Right lobe of liver (tissue), 6 donors: ENCODE measurements around the gene ATF4. TPM values are rescaled to one million over a fixed set of nuclear protein-coding genes. Genes with fewer than 3 reads are reported as not detected.

Experiments used
- ATAC-seq, 4 donors: fragments of 200-7000 bp; cut with Tn5 transposase; one replicate each; pipeline ENCODE4 v1.9.1; 2020; ENCODE audit warnings: mild to moderate bottlenecking in 4 of 4, moderate library complexity in 4 of 4
- DNase-seq, 3 donors: peaks; one replicate each; pipeline ENCODE4 v3.0.0-alpha.2; 2020
- H3K27ac ChIP-seq, 3 donors: fragments of 200-600 bp; one replicate each; pipeline ENCODE4 v1.8.0; 2022
- H3K27me3 ChIP-seq, 2 donors: fragments of 200-600 bp; one replicate each; pipeline ENCODE4 v1.8.0; 2022
- H3K36me3 ChIP-seq, 4 donors: fragments of 200-600 bp; sonication (generic) in 1 of 4; one replicate each; pipeline versions ENCODE4 v1.5.1 to v1.8.0; 2017 to 2022; ENCODE audit warnings: control low read depth in 1 of 4
- H3K4me1 ChIP-seq, 4 donors: fragments of 200-600 bp; sonication (generic) in 1 of 4; one replicate each; pipeline versions ENCODE4 v1.5.1 to v1.8.0; 2017 to 2022; ENCODE audit warnings: control low read depth in 1 of 4
- H3K4me3 ChIP-seq, 3 donors: fragments of 200-600 bp; one replicate each; pipeline ENCODE4 v1.8.0; 2022
- H3K9me3 ChIP-seq, 4 donors: fragments of 200-600 bp; sonication (generic) in 1 of 4; one replicate each; pipeline versions ENCODE4 v1.5.1 to v1.8.0; 2017 to 2022; ENCODE audit warnings: control low read depth in 1 of 4
- CTCF ChIP-seq, 4 donors: fragments of 200-600 bp in 3 of 4; fragments of 450-650 bp in 1 of 4; IDR thresholded peaks; one replicate each; pipeline versions ENCODE4 v1.5.1 to v1.8.0; 2016 to 2022; ENCODE audit warnings: antibody characterized with exemption in 4 of 4, mild to moderate bottlenecking in 2 of 4
- POLR2A ChIP-seq: fragments of 450-650 bp; IDR thresholded peaks from one replicate; pipeline ENCODE4 v1.6.1; 2017; ENCODE audit warnings: antibody characterized with exemption, mild to moderate bottlenecking
- WGBS: methylation state at CpG from one replicate; pipeline ENCODE4 v1.1.6; 2018; ENCODE audit warnings: low coverage, low lambda C conversion rate; ENCODE audit not compliant: insufficient coverage; ENCODE audit errors: missing lambda C conversion rate; 5-methylcytosine and 5-hydroxymethylcytosine counted together
- intact Hi-C, 2 donors: fragments of 100-400 bp; cut with DNase I; formaldehyde crosslinking; loops; one replicate each; pipeline versions ENCODE4 v1.11.2 to v1.14.1; 2022
- total RNA-seq, 6 experiments: library from RNA; depleted of rRNA in 2 of 6; stranded (reverse); fragments of >200 nt in 2 of 6; fragmentation: NEBNext Ultra II Directional in 3 of 6; extraction: Animal tissue kit (Norgen Biotek cat#: 25700) in 3 of 6; gene quantifications; one replicate each; pipeline versions ENCODE4 v1.1.0 to v1.2.4, GENCODE V29; 2016 to 2023
- donor health status: DM: no; HTN: yes; CAD: no.
- donor health status: DM: no; HTN: no; CAD: no.
- donor health status: DM: no; HTN: no; CAD: no.
- donor health status: DM: no; HTN: yes; CAD: no.
- donor health status: DM: no; HTN: yes; CAD: no.

The ATF4 gene
- total RNA-seq, 6 experiments from 2014 or later = 114 to 187 (median 157) TPM

GRCh38 chr22:39569066-39569465 lies 48.7 kb downstream of the ATF4 start:
- DNase-seq (no peak), ATAC-seq (no peak)
- WGBS = 67% methylated on average over 1 of the region's 7 CpGs
- Histone ChIP-seq H3K4me1 (no peaks in the 10 kb centered on the region), H3K27me3 (no peaks in the 10 kb centered on the region), H3K4me3 (no peak overlapping the region), H3K27ac (no peak overlapping the region), H3K9me3 (no peaks in the 10 kb centered on the region), H3K36me3 (no peaks in the 10 kb centered on the region)
- intact Hi-C loops = no loop called here
- TF ChIP-seq CTCF (IDR thresholded peaks at IDR 0.05) (no peak), POLR2A (no peak)

DNA sequence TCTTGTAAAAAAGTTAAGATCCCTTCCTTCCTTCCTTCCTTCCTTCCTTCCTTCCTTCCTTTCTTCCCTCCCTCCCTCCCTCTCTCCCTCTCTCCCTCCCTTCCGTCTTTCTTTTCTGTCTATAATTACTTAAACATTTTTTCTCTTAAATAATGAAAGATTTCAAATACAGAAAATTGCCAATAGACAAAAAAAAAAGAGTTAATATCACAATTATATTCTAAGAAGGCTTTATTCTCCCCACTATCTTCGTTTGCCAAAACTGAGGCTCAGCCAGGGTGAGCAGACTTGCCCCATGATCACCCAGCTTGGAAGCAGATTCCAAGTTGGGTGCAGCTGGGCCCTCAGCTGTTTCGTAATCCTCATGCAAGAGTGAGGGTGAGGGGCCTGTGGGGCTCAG lies 49.9 kb downstream of the ATF4 start:
- DNase-seq = no peak
- Histone ChIP-seq H3K9me3 (no peaks in the 10 kb centered on the region), H3K27ac (no peak overlapping the region), H3K27me3 (no peaks in the 10 kb centered on the region), H3K4me1 (no peaks in the 10 kb centered on the region), H3K4me3 (no peak overlapping the region), H3K36me3 (no peaks in the 10 kb centered on the region)
- no peak for TF ChIP-seq POLR2A
- no peak for TF ChIP-seq CTCF (IDR thresholded peaks at IDR 0.05)
- intact Hi-C loops = no loop called here
- WGBS = 41% methylated on average over 2 of the region's 3 CpGs
- no peak for ATAC-seq

GRCh38 chr22:39570665-39571064 lies 50.3 kb downstream of the ATF4 start, which contains the start of gene CACNA1I:
Gene CACNA1I (plus strand): TSS chr22:39570753. CDS start chr22:39570753, 0 bp downstream.
- TF ChIP-seq POLR2A (no peak), CTCF (IDR thresholded peaks at IDR 0.05) (no peak)
- DNase-seq = no peak
- H3K27me3 ChIP-seq = no peaks in the 10 kb centered on the region
- intact Hi-C loops = no loop called here
- no peak within 1 kb of the TSS for H3K4me3 ChIP-seq
- no peaks in the 10 kb centered on the region for H3K4me1 ChIP-seq
- no peak within 1 kb of the TSS for H3K27ac ChIP-seq
- no peak for ATAC-seq
- H3K9me3 ChIP-seq = no peaks in the 10 kb centered on the region
- H3K36me3 ChIP-seq = no peaks in the 10 kb centered on the region
- WGBS = no CpG with 5 or more reads among the region's 14 CpGs

GRCh38 chr22:39571538-39571937 lies 51.2 kb downstream of the ATF4 start:
- ATAC-seq (no peak), DNase-seq (no peak)
- TF ChIP-seq POLR2A (no peak), CTCF (IDR thresholded peaks at IDR 0.05) (no peak)
- no peaks in the 10 kb centered on the region for H3K9me3 ChIP-seq
- no peaks in the 10 kb centered on the region for H3K4me1 ChIP-seq
- H3K27ac ChIP-seq = no peak overlapping the region
- WGBS = 17% methylated on average over 1 of the region's 1 CpG
- H3K4me3 ChIP-seq = no peak overlapping the region
- no peaks in the 10 kb centered on the region for H3K36me3 ChIP-seq
- no peaks in the 10 kb centered on the region for H3K27me3 ChIP-seq
- intact Hi-C loops = no loop called here

Other genes starting within 250 kb of the ATF4 start
- gene RPL3, start 200.9 kb upstream of the ATF4 start, total RNA-seq = 100 to 1,000 TPM; 648 to 905 (median 743) TPM
- 1 to 10 TPM in 5 of 6 experiments, under 1 TPM in 1; 0.74 to 3.2 (median 2.2) TPM for gene SYNGR1, start 170.6 kb upstream of the ATF4 start, total RNA-seq
- gene TAB1, start 120.8 kb upstream of the ATF4 start, total RNA-seq = 10 to 100 TPM in 4 of 6 experiments, 1 to 10 TPM in 2; 8.9 to 17.0 (median 11.1) TPM
- under 1 TPM in 5 of 6 experiments, not detected in 1; 0.05 to 0.38 (median 0.07) TPM for gene MGAT3, start 63.5 kb upstream of the ATF4 start, total RNA-seq
- gene MIEF1, start 18.3 kb upstream of the ATF4 start, total RNA-seq = 10 to 100 TPM; 17.4 to 24.4 (median 21.5) TPM
- gene RPS19BP1, start 12.2 kb downstream of the ATF4 start, total RNA-seq = 100 to 1,000 TPM in 2 of 6 experiments, 10 to 100 TPM in 4; 31.0 to 104 (median 32.8) TPM
- gene CACNA1I, start 50.2 kb downstream of the ATF4 start, total RNA-seq = under 1 TPM in 1 of 6 experiments, not detected in 5; 0.06 TPM